ENCODE data around the gene ACBD4.
A peak's percentile ranks its signal among the peaks of the same experiment; 100 is the strongest.

ACBD4 gene

GRCh38 chr17:45101883-45102811, 33.3 kb upstream of the ACBD4 start:
- CTCF ChIA-PET, result interaction anchor here (0.7 to 1.5 kb wide), 3 partner anchors 33 to 182 kb away, joined by 3 to 5 read pairs (median 3); no protein-coding TSS in a partner anchor
- POLR2A ChIA-PET, result no interaction called here
- H3K4me1 ChIP-seq (ENCODE audit: control insufficient read depth, insufficient read depth, low read length), result no peaks in the 10 kb centered on the region
- no peak overlapping the region for H3K4me3 ChIP-seq (ENCODE audit: low read depth, low read length)
- peaks cover 49 to 91% of the 10 kb centered on the region in 2 experiments for H3K36me3 ChIP-seq (ENCODE audit: control insufficient read depth in 2 of 2, insufficient read depth in 1 of 2, low read length in 2 of 2)
- 0 out of 2 replicates have a peak overlapping the region, but pooled peaks have one; percentile 24 for H3K27ac ChIP-seq (ENCODE audit: extremely low read depth, low read depth, low read length)
- H3K9me3 ChIP-seq (ENCODE audit: control insufficient read depth, insufficient read depth, low read depth, low read length), result no peaks in the 10 kb centered on the region
- TF ChIP-seq EGR2 (tag by site-specific recombination; IDR thresholded peaks at IDR 0.05; ENCODE audit: low read depth) (peak; percentile 65; the same call in 1 of the 2 replicates), ZFHX2 (tag by site-specific recombination; conservative IDR thresholded peaks at IDR 0.05) (peak; percentile 41), ZNF518A (tag by site-specific recombination; conservative IDR thresholded peaks at IDR 0.05; ENCODE audit: low read depth) (no peak), GLI4 (tag by site-specific recombination; IDR thresholded peaks at IDR 0.05) (no peak), ELK4 (IDR thresholded peaks at IDR 0.05; ENCODE audit: borderline replicate concordance, low read depth, low read length) (no peak), ZNF239 (tag by site-specific recombination; IDR thresholded peaks at IDR 0.05) (no peak)

- TF ChIP-seq ZNF266 (tag by site-specific recombination; IDR thresholded peaks at IDR 0.05; ENCODE audit: low read depth) (no peak), ZNF561 (tag by site-specific recombination; IDR thresholded peaks at IDR 0.05; ENCODE audit: borderline replicate concordance) (no peak), WT1 (tag by site-specific recombination; IDR thresholded peaks at IDR 0.05) (no peak), ZNF645 (tag by site-specific recombination; IDR thresholded peaks at IDR 0.05) (no peak), SCRT2 (tag by site-specific recombination; IDR thresholded peaks at IDR 0.05) (no peak)
- H3K27ac ChIP-seq (ENCODE audit: extremely low read depth, low read depth, low read length), result no peak overlapping the region
- no peaks in the 10 kb centered on the region for H3K9me3 ChIP-seq (ENCODE audit: control insufficient read depth, insufficient read depth, low read depth, low read length)
- CTCF ChIA-PET, result interaction anchor here (1.0 to 1.5 kb wide), 3 partner anchors 35 to 183 kb away, joined by 3 to 5 read pairs (median 3); no protein-coding TSS in a partner anchor
- H3K36me3 ChIP-seq (ENCODE audit: control insufficient read depth in 2 of 2, insufficient read depth in 1 of 2, low read length in 2 of 2), result peaks cover 43 to 91% of the 10 kb centered on the region in 2 experiments
- H3K4me3 ChIP-seq (ENCODE audit: low read depth, low read length), result no peak overlapping the region
- POLR2A ChIA-PET, result no interaction called here
- no peaks in the 10 kb centered on the region for H3K4me1 ChIP-seq (ENCODE audit: control insufficient read depth, insufficient read depth, low read length)
Measured at GRCh38 chr17:45102856-45103255, 32.6 kb upstream of the ACBD4 start.

GRCh38 chr17:45103269-45103795, 32.2 kb upstream of the ACBD4 start:
- H3K36me3 ChIP-seq (ENCODE audit: control insufficient read depth in 2 of 2, insufficient read depth in 1 of 2, low read length in 2 of 2), result peaks cover 43 to 91% of the 10 kb centered on the region in 2 experiments
- ChIA-PET CTCF (interaction anchor here (0.5 to 1.5 kb wide), 3 partner anchors 36 to 183 kb away, joined by 3 to 4 read pairs (median 3); no protein-coding TSS in a partner anchor), POLR2A (no interaction called here)
- H3K4me3 ChIP-seq (ENCODE audit: low read depth, low read length), result no peak overlapping the region
- no peak overlapping the region for H3K27ac ChIP-seq (ENCODE audit: extremely low read depth, low read depth, low read length)
- H3K4me1 ChIP-seq (ENCODE audit: control insufficient read depth, insufficient read depth, low read length), result no peaks in the 10 kb centered on the region
- no peaks in the 10 kb centered on the region for H3K9me3 ChIP-seq (ENCODE audit: control insufficient read depth, insufficient read depth, low read depth, low read length)
- TF ChIP-seq ZBTB6 (tag by site-specific recombination; IDR thresholded peaks at IDR 0.05) (no peak), IKZF3 (tag by site-specific recombination; IDR thresholded peaks at IDR 0.05) (no peak), ZBTB26 (tag by site-specific recombination; optimal IDR thresholded peaks at IDR 0.05) (no peak), ZBTB49 (tag by site-specific recombination; IDR thresholded peaks at IDR 0.05; ENCODE audit: low read depth) (no peak), MZF1 (tag by site-specific recombination; IDR thresholded peaks at IDR 0.05; ENCODE audit: borderline replicate concordance) (no peak)

Measured in HEK293 (cell line).